ENCODE data around the gene PDE4D.

The PDE4D gene

DNA sequence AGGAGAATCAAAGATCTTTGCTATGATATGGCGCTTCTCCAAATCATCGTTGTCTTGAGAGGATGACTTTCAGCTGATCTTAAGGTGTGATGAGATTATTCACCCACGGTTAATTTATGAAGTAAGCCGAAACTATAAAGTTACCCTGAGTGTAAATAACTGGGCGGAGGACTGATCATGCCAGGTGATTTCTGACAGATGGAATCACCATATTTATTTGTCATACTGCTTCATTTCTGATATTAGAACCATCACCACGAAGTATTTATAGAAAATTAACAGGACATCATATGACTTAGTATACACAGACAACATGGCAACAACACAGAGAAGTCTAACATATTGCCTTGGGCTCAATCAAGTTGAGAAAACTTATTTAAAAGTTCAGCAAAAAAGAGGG lies 708.8 kb downstream of the PDE4D start:
- no peak overlapping the region for H2AFZ ChIP-seq (ENCODE audit: low read depth, low read length)
- H3K27ac ChIP-seq (ENCODE audit: low read length, poor library complexity, severe bottlenecking): no peak overlapping the region
- H3K79me1 ChIP-seq (replicated peaks; ENCODE audit: low read length, poor library complexity, severe bottlenecking): no peaks in the 10 kb centered on the region
- H3K4me1 ChIP-seq (ENCODE audit: control insufficient read depth, insufficient read depth, low read depth, low read length): peaks cover 1% of the 10 kb centered on the region
- no peak overlapping the region for H2BK120ac ChIP-seq (ENCODE audit: low read depth, low read length)
- H4K8ac ChIP-seq (ENCODE audit: low read length): no peak overlapping the region
- no peak overlapping the region for H3K18ac ChIP-seq (ENCODE audit: low read depth in 1 of 2, low read length in 2 of 2)
- H3K27me3 ChIP-seq (ENCODE audit: control insufficient read depth in 1 of 2, insufficient read depth in 1 of 2, low read length in 2 of 2): no peaks in the 10 kb centered on the region
- no peaks in the 10 kb centered on the region for H3K36me3 ChIP-seq (ENCODE audit: control insufficient read depth in 1 of 2, insufficient read depth in 2 of 2, low read depth in 1 of 2, low read length in 2 of 2)
- no peak overlapping the region for H2BK12ac ChIP-seq (ENCODE audit: low read length in 2 of 2)
- H4K91ac ChIP-seq (ENCODE audit: low read length): no peak overlapping the region
- no peak overlapping the region for H3K9ac ChIP-seq (ENCODE audit: low read length)
- H2BK5ac ChIP-seq (ENCODE audit: low read depth, low read length, poor library complexity, severe bottlenecking): no peak overlapping the region
- H2BK15ac ChIP-seq (ENCODE audit: low read depth, poor library complexity, severe bottlenecking): no peak overlapping the region
- no peak overlapping the region for H3K23ac ChIP-seq (ENCODE audit: low read length in 2 of 2)
- no peak for DNase-seq
- WGBS: 96% methylated on average over 6 of the region's 6 CpGs
- no peak overlapping the region for H3K14ac ChIP-seq (ENCODE audit: low read length in 2 of 2)
- no peak overlapping the region for H2AK5ac ChIP-seq (ENCODE audit: low read length, severe bottlenecking)
- H3K4me3 ChIP-seq (ENCODE audit: insufficient read depth in 1 of 2, low read depth in 1 of 2, low read length in 2 of 2): no peak overlapping the region
- no peak overlapping the region for H3K4ac ChIP-seq (ENCODE audit: low read depth in 1 of 2, low read length in 2 of 2)
- H3K9me3 ChIP-seq (ENCODE audit: control insufficient read depth, low read length): no peaks in the 10 kb centered on the region
- H3K4me2 ChIP-seq (ENCODE audit: low read length, poor library complexity, severe bottlenecking): no peak overlapping the region

DNA sequence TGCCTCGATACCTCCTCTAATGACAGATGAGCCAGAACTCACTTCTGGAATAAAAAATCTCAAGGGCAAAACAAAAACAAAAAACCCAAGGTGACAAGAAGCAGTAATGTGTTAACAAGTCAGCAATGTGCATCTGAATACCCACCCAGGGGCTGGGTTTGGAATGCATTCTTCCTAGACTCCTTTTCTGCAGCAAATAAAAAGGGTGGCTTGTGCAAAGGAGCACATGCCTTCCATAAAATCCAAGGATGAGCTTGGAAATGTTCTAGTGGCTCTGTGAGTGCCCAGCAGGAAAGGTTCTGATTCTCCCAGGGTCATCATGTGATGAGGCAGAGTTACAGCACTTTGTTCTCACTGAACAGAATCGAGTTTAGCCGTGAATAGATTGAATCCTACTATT lies 710.8 kb downstream of the PDE4D start:
- Histone ChIP-seq H4K8ac (ENCODE audit: low read length) (no peak overlapping the region), H3K79me1 (replicated peaks; ENCODE audit: low read length, poor library complexity, severe bottlenecking) (no peaks in the 10 kb centered on the region), H3K18ac (ENCODE audit: low read depth in 1 of 2, low read length in 2 of 2) (no peak overlapping the region), H2BK120ac (ENCODE audit: low read depth, low read length) (no peak overlapping the region), H3K23ac (ENCODE audit: low read length in 2 of 2) (peak overlapping the region in 1 of 2 experiments; percentile 59), H3K27me3 (ENCODE audit: control insufficient read depth in 1 of 2, insufficient read depth in 1 of 2, low read length in 2 of 2) (no peaks in the 10 kb centered on the region), H3K4ac (ENCODE audit: low read depth in 1 of 2, low read length in 2 of 2) (no peak overlapping the region), H3K4me3 (ENCODE audit: insufficient read depth in 1 of 2, low read depth in 1 of 2, low read length in 2 of 2) (no peak overlapping the region), H2AFZ (ENCODE audit: low read depth, low read length) (no peak overlapping the region), H2BK5ac (ENCODE audit: low read depth, low read length, poor library complexity, severe bottlenecking) (no peak overlapping the region), H3K9ac (ENCODE audit: low read length) (no peak overlapping the region), H3K14ac (ENCODE audit: low read length in 2 of 2) (no peak overlapping the region), H2BK15ac (ENCODE audit: low read depth, poor library complexity, severe bottlenecking) (no peak overlapping the region), H2BK12ac (ENCODE audit: low read length in 2 of 2) (no peak overlapping the region), H3K4me2 (ENCODE audit: low read length, poor library complexity, severe bottlenecking) (no peak overlapping the region), H3K36me3 (ENCODE audit: control insufficient read depth in 1 of 2, insufficient read depth in 2 of 2, low read depth in 1 of 2, low read length in 2 of 2) (no peaks in the 10 kb centered on the region), H3K9me3 (ENCODE audit: control insufficient read depth, low read length) (no peaks in the 10 kb centered on the region), H3K4me1 (ENCODE audit: control insufficient read depth, insufficient read depth, low read depth, low read length) (no peaks in the 10 kb centered on the region), H2AK5ac (ENCODE audit: low read length, severe bottlenecking) (no peak overlapping the region), H3K27ac (ENCODE audit: low read length, poor library complexity, severe bottlenecking) (no peak overlapping the region), H4K91ac (ENCODE audit: low read length) (no peak overlapping the region)
- DNase-seq: no peak
- WGBS: 90% methylated on average over 3 of the region's 3 CpGs

DNA sequence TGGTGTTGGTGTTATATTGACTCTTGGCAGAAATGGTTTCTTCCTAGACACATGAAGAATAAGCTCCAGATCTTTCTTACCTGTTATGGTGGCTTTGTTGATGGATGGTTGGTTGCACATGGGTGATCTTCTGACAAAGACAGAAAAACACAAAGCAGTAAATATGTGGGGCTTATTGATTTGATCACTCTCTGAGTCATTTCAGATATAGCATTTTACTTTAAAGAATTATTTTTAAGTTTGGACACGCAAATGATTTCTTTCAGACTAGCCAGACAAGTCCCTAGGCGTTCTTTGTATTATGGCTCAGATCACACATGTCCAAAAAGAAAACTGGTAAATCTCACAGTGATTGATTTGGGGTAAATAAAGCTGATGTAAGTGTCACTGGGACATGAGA lies 713.0 kb downstream of the PDE4D start:
- Histone ChIP-seq H3K4me1 (ENCODE audit: control insufficient read depth, insufficient read depth, low read depth, low read length) (no peaks in the 10 kb centered on the region), H3K9ac (ENCODE audit: low read length) (no peak overlapping the region), H2BK120ac (ENCODE audit: low read depth, low read length) (no peak overlapping the region), H3K18ac (ENCODE audit: low read depth in 1 of 2, low read length in 2 of 2) (no peak overlapping the region), H2AFZ (ENCODE audit: low read depth, low read length) (no peak overlapping the region), H3K27ac (ENCODE audit: low read length, poor library complexity, severe bottlenecking) (no peak overlapping the region), H2BK5ac (ENCODE audit: low read depth, low read length, poor library complexity, severe bottlenecking) (no peak overlapping the region), H3K14ac (ENCODE audit: low read length in 2 of 2) (no peak overlapping the region), H4K91ac (ENCODE audit: low read length) (no peak overlapping the region), H3K27me3 (ENCODE audit: control insufficient read depth in 1 of 2, insufficient read depth in 1 of 2, low read length in 2 of 2) (no peaks in the 10 kb centered on the region), H3K23ac (ENCODE audit: low read length in 2 of 2) (no peak overlapping the region), H3K9me3 (ENCODE audit: control insufficient read depth, low read length) (no peaks in the 10 kb centered on the region), H3K79me1 (replicated peaks; ENCODE audit: low read length, poor library complexity, severe bottlenecking) (no peaks in the 10 kb centered on the region), H3K36me3 (ENCODE audit: control insufficient read depth in 1 of 2, insufficient read depth in 2 of 2, low read depth in 1 of 2, low read length in 2 of 2) (no peaks in the 10 kb centered on the region), H3K4me3 (ENCODE audit: insufficient read depth in 1 of 2, low read depth in 1 of 2, low read length in 2 of 2) (no peak overlapping the region), H4K8ac (ENCODE audit: low read length) (no peak overlapping the region), H3K4me2 (ENCODE audit: low read length, poor library complexity, severe bottlenecking) (no peak overlapping the region), H2BK15ac (ENCODE audit: low read depth, poor library complexity, severe bottlenecking) (no peak overlapping the region), H2BK12ac (ENCODE audit: low read length in 2 of 2) (no peak overlapping the region), H3K4ac (ENCODE audit: low read depth in 1 of 2, low read length in 2 of 2) (no peak overlapping the region), H2AK5ac (ENCODE audit: low read length, severe bottlenecking) (no peak overlapping the region)
- 94% methylated on average over 2 of the region's 2 CpGs for WGBS
- DNase-seq: no peak

DNA sequence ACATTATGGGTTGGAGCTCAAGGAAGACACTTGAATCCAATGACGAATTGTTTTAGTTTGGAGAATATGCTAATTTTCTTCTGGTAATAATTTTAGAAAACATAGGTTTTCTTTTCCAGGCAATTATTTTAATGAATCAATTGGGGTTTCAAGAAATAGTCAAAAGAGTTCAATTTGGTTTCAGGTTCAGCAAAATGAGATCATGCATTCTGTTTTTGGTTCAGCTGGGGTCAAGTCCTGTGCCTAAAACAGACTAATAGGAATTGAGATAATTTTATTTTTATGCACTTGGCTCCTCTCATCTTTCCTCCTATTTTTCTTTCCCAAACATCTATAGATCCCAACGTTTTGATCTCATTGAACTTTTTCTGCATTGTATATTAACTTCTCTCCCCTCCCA lies 713.8 kb downstream of the PDE4D start:
- Histone ChIP-seq H4K8ac (ENCODE audit: low read length) (no peak overlapping the region), H2BK12ac (ENCODE audit: low read length in 2 of 2) (no peak overlapping the region), H3K27ac (ENCODE audit: low read length, poor library complexity, severe bottlenecking) (no peak overlapping the region), H2BK15ac (ENCODE audit: low read depth, poor library complexity, severe bottlenecking) (no peak overlapping the region), H3K4ac (ENCODE audit: low read depth in 1 of 2, low read length in 2 of 2) (no peak overlapping the region), H2AFZ (ENCODE audit: low read depth, low read length) (no peak overlapping the region), H3K4me2 (ENCODE audit: low read length, poor library complexity, severe bottlenecking) (no peak overlapping the region), H2AK5ac (ENCODE audit: low read length, severe bottlenecking) (no peak overlapping the region), H3K4me3 (ENCODE audit: insufficient read depth in 1 of 2, low read depth in 1 of 2, low read length in 2 of 2) (no peak overlapping the region), H3K79me1 (replicated peaks; ENCODE audit: low read length, poor library complexity, severe bottlenecking) (no peaks in the 10 kb centered on the region), H3K9me3 (ENCODE audit: control insufficient read depth, low read length) (no peaks in the 10 kb centered on the region), H3K27me3 (ENCODE audit: control insufficient read depth in 1 of 2, insufficient read depth in 1 of 2, low read length in 2 of 2) (no peaks in the 10 kb centered on the region), H2BK5ac (ENCODE audit: low read depth, low read length, poor library complexity, severe bottlenecking) (no peak overlapping the region), H3K4me1 (ENCODE audit: control insufficient read depth, insufficient read depth, low read depth, low read length) (no peaks in the 10 kb centered on the region), H3K14ac (ENCODE audit: low read length in 2 of 2) (no peak overlapping the region), H3K23ac (ENCODE audit: low read length in 2 of 2) (no peak overlapping the region), H3K9ac (ENCODE audit: low read length) (no peak overlapping the region), H3K18ac (ENCODE audit: low read depth in 1 of 2, low read length in 2 of 2) (no peak overlapping the region), H4K91ac (ENCODE audit: low read length) (no peak overlapping the region), H2BK120ac (ENCODE audit: low read depth, low read length) (no peak overlapping the region), H3K36me3 (ENCODE audit: control insufficient read depth in 1 of 2, insufficient read depth in 2 of 2, low read depth in 1 of 2, low read length in 2 of 2) (no peaks in the 10 kb centered on the region)
- 93% methylated on average over 2 of the region's 2 CpGs for WGBS
- no peak for DNase-seq

Data from mesenchymal stem cell (in vitro differentiated cells and primary cell).